Lower leg skin (tissue), 4 donors: ENCODE results near the gene ZMAT3. TPM values are rescaled to one million over a fixed set of nuclear protein-coding genes. Genes with fewer than 3 reads are reported as not detected.

Experiments used
- DNase-seq, 2 donors: peaks; one replicate each; pipeline ENCODE4 v3.0.0-alpha.2; 2019; ENCODE audit warnings: low spot score in 2 of 2
- H3K4me3 ChIP-seq: fragments of 200-600 bp; sonication (generic); 2 replicates; pipeline ENCODE4 v1.5.1; 2017; ENCODE audit warnings: mild to moderate bottlenecking, low read depth; ENCODE audit not compliant: poor library complexity, severe bottlenecking
- CTCF ChIP-seq, 3 donors: fragments of 450-650 bp; IDR thresholded peaks; one replicate each; pipeline ENCODE4 v1.5.1; 2016; ENCODE audit warnings: antibody characterized with exemption in 3 of 3, mild to moderate bottlenecking in 3 of 3, moderate library complexity in 2 of 3
- POLR2A ChIP-seq, 2 donors: fragments of 450-650 bp; IDR thresholded peaks; one replicate each; pipeline ENCODE4 v1.6.1; 2016 to 2017; ENCODE audit warnings: antibody characterized with exemption in 2 of 2, mild to moderate bottlenecking in 1 of 2, moderate library complexity in 1 of 2
- WGBS, 2 donors: methylation state at CpG; one replicate each; pipeline ENCODE4 v1.1.5; 2018; 5-methylcytosine and 5-hydroxymethylcytosine counted together
- intact Hi-C: fragments of 100-400 bp; cut with DNase I; formaldehyde crosslinking; loops from one replicate; pipeline ENCODE4 v1.15.0; 2023; ENCODE audit warnings: low total_unique reads
- total RNA-seq, 4 donors: library from RNA; depleted of rRNA; stranded (reverse); fragments of >200 nt; gene quantifications; one replicate each; pipeline ENCODE4 v1.1.0, GENCODE V29; 2016

The ZMAT3 gene
- total RNA-seq, 4 donors from 2014 or later = 6.3 to 11.2 (median 10.2) TPM

GRCh38 chr3:179018808-179019207 is 52.8 kb downstream of the ZMAT3 start:
- intact Hi-C loops = loop anchor here (10.0 kb wide), 1 partner anchor 296 kb away; no protein-coding TSS in a partner anchor
- WGBS, 2 donors = 90 to 91% methylated on average over 1 of the region's 1 CpG
- no peak for DNase-seq
- no peak for TF ChIP-seq POLR2A (IDR thresholded peaks at IDR 0.05)
- TF ChIP-seq CTCF (IDR thresholded peaks at IDR 0.05) = no peak
- no peak overlapping the region for H3K4me3 ChIP-seq

DNA sequence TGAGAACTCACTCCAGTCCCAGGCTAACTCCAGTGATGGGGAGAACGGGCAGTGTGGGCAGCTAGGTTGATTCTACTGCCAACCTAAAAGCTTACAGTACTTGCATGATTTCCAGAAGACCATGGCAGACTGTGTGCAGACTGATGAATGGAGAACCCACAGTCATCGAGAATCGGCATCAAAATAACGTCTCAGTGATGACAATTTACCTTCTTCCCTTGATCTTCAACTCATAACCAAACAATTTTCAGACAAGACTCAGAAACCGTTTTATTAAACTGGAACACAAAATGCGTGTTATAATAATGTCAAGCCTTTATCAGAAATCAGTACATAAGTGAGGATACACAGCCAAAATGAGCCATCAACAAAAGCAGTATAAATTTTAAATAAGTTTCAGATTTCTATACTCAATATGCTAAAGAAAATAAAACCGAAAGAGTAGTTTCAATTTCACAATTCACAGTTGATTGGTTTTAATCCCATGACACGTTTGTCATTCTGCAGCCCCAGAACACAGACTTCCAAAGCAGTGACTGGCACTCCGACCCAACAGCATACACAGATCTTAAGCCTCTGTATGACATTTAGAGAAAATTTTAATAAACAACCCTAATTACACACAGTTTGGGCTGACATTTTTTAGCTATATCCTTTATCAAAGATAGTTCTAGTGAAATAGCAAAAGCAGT is 54.5 kb downstream of the ZMAT3 start:
- intact Hi-C loops = loop anchor here (10.0 kb wide), 1 partner anchor 298 kb away; no protein-coding TSS in a partner anchor
- WGBS, 2 donors = 82 to 85% methylated on average over 9 of the region's 9 CpGs
- TF ChIP-seq POLR2A (IDR thresholded peaks at IDR 0.05) = no peak
- TF ChIP-seq CTCF (IDR thresholded peaks at IDR 0.05) = no peak
- no peak overlapping the region for H3K4me3 ChIP-seq
- no peak for DNase-seq

- intact Hi-C loops = loop anchor here (10.0 kb wide), 1 partner anchor 299 kb away; no protein-coding TSS in a partner anchor
- 0% methylated on average over 1 of the region's 1 CpG for WGBS, 2 donors
- TF ChIP-seq POLR2A (IDR thresholded peaks at IDR 0.05) = no peak
- peak in 1 of 3 donors; percentile 49 for TF ChIP-seq CTCF (IDR thresholded peaks at IDR 0.05)
- peak in 1 of 2 donors; percentile 65 for DNase-seq
- H3K4me3 ChIP-seq = no peak overlapping the region
These were observed 56.0 kb downstream of the ZMAT3 start for GRCh38 chr3:179015551-179016020.

GRCh38 chr3:179005706-179006105 is 65.9 kb downstream of the ZMAT3 start:
- no peak for TF ChIP-seq CTCF (IDR thresholded peaks at IDR 0.05)
- no peak for TF ChIP-seq POLR2A (IDR thresholded peaks at IDR 0.05)
- 65 to 73% methylated on average over 2 of the region's 2 CpGs for WGBS, 2 donors
- intact Hi-C loops = no loop called here
- no peak for DNase-seq
- H3K4me3 ChIP-seq = no peak overlapping the region

DNA sequence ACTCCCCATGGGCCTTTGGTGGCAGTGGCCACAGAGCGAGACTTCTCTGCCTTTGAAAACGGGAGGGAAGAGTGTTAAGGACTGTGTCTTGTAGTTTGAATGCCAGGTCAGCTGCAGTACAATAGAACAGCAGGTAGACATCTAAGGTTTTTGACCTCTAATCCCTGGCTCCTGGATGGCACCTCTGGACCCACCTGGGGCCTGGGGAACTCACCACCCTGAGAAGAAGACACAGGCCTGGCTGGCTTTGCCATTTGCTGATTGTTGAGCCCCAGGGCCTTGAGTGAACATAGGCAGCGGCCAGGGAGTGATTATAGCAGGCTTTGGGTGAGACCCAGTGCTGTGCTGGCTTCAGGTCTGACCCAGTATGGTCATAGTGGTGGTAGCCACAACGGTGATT is 66.4 kb downstream of the ZMAT3 start:
- WGBS, 2 donors = 85 to 87% methylated on average over 4 of the region's 4 CpGs
- H3K4me3 ChIP-seq = no peak overlapping the region
- no peak for TF ChIP-seq CTCF (IDR thresholded peaks at IDR 0.05)
- TF ChIP-seq POLR2A (IDR thresholded peaks at IDR 0.05) = no peak
- intact Hi-C loops = no loop called here
- DNase-seq = no peak
